NAMALWA (cell line): ENCODE data around the gene STK32C.

ENCODE experiments used
- DNase-seq: peaks from one replicate; pipeline ENCODE4 v3.0.0-alpha.2; 2015; ENCODE audit warnings: low spot score

Gene STK32C

DNA sequence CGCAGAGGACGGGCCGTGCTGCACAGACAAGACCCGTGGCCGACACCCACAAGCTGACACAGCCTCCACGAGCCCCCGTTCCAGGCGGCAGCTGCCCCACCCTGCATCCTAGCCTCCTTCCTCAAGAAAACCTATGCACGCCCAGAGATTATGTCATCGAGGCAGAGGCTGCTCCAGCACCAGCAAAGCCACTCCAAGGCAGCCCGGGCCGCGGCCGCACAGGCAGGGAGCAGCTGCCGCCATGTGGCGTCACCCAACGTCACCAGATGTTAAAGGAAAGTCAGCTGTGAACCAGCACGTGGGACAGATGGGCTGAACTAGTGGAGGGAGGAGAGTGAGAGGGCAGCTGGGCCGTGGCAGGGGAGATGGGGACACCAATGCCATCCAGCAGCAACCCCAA is 59.8 kb downstream of the STK32C start:
- peak; percentile 38 for DNase-seq

- DNase-seq, result no peak
These were observed 61.5 kb downstream of the STK32C start for GRCh38 chr10:132246296-132246695.

DNA sequence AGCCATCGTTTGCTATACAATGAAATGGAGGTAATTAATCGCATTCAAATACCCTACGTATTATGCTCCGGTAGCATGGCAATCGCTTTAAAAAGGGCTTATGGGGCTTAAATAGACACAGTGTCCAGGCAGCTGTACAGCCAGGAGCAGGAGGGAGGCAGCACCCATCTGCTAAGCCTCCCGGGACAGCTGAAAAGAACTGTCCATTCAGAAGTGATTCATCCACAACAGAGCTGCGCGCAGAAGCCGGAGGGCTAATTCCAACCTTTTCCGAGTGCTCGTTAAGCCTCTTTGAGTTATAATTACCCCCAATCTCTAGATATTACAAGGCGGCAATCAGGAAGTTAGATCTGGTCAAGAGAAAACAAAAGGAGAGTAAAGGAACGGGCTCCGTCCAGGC is 62.7 kb downstream of the STK32C start:
- DNase-seq, result no peak

DNA sequence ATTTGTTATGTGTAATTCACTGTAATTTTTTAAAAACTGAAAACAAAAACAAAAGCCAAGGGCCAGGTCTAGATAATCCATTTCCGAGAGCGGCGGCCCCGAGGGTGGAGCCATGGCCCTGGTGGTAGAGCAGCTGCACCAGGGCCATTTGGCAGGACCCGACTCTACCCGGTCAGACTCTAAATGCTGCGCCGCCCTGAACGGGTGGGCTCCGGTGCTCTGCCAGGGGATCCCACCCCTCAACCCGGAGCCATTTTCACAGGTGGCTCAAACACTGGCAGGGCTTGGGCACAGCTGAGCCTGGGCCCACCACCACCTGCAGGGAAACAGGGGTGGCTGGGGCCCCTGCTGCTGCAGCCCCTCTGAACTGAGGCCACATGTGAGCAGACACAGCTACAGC is 64.1 kb downstream of the STK32C start:
- DNase-seq, result no peak

DNA sequence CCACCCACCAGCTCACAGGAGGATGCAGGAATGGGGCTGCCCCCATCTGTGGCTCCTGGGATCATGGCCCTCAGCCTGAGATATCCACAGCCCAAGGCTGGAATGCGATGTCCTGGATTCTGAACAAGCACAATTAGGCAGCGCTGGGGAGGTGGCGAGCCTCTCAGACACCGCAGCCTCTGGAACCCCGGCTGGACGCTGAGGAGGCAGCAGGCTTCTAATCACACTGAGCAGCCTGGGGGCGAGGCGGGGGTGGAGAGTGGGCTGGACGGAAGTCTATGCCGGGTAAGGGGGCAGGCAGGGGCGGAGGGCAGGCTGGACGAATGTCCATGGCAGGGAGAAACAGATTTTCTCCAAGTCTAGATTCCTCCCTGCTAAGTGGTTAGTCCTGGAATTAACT is 64.6 kb downstream of the STK32C start:
- no peak for DNase-seq

DNA sequence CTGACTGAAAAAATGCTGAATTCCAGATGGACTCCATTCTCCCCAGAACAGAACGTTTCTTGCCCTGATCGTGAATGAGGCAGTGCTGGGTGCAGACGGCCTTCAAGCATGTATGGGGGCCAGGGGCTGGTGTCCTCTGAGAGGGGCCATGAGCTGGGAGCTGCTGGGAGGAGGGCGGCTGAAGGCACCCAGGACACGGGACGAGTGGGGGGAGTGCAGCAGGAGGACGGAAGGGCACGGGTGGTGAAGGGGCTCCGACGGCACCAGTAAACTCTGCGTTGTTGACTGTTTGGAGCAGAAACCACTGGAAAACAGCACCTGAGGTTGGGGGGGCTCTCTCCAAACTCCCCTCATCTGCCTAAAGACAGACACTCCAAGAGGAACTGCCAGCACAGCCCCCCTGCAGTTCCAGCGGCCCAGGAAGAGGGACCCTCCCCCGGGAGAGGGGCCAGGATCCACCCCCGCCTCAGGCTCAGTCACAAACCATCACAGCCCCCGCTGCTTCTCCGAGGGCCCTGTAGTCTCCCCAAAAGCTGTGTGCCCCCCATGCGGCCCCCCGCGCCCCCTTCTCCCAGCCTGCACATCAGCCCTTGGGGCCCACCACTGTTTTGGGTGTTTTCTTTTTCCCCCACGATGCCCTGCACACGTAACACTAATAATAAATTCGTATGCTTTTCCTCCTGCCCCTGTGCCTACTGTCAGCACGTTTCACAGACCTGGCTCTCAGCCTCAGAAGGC is 65.5 kb downstream of the STK32C start:
- no peak for DNase-seq

DNA sequence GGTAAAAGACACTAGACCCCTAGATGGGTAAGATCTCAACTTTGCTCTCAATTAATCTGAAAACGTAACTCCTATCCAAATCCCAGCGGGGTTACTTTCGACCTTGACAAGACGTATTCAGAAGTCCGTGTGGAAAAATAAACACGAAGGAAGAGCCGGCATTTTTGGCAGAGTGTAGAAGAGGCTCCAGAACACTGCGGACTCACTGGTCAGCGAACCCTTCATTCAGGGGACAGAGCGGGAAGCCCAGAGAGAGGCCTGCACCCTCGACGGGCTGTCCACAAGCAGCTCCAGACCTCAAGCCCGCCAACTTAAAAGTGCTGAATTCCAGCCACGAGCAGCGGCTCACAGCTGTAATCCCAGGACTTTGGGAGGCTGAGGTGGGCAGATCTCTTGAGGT is 66.3 kb downstream of the STK32C start:
- no peak for DNase-seq

DNA sequence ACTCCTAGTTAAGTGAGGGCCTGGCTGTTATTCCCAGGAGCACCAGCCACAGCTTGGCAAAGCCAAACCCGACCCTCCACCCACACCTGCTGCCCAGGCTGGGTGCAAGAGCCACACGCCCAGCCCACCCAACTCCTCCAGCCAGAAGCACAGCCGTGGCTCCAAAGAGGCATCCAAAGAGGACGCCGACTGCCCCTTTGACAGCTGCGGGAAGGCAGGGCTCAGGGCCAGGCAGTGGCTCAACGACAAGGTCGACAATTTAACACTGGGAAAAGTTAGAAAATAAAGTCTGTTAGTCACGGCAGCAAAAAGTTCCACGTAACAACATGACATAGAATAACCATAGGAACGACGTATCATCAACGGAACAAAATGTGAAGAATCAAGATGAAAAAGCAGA is 66.7 kb downstream of the STK32C start:
- DNase-seq, result no peak

- DNase-seq, result no peak
These were observed 67.2 kb downstream of the STK32C start for GRCh38 chr10:132240581-132240980.

DNA sequence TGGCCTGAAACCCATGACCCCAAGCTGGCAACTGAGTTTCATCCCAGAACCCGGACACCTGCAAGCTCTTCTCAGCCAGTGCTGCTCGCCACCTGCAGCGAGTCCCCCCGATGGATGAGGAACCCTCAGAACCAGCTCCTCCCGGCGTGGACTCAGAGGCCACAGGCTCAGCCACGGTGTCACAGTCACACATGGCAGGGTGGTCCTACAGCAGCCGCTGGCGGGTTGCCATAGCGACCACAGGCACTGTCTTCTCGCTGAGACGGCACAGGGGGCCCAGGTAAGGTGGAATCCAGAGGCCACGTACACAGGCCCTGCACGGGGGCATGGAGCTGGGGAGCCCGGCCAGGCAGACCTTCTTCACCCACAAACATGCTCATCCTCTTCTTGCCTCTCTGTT is 67.6 kb downstream of the STK32C start:
- no peak for DNase-seq

- DNase-seq, result no peak
These were observed 68.4 kb downstream of the STK32C start for GRCh38 chr10:132239126-132240031.

DNA sequence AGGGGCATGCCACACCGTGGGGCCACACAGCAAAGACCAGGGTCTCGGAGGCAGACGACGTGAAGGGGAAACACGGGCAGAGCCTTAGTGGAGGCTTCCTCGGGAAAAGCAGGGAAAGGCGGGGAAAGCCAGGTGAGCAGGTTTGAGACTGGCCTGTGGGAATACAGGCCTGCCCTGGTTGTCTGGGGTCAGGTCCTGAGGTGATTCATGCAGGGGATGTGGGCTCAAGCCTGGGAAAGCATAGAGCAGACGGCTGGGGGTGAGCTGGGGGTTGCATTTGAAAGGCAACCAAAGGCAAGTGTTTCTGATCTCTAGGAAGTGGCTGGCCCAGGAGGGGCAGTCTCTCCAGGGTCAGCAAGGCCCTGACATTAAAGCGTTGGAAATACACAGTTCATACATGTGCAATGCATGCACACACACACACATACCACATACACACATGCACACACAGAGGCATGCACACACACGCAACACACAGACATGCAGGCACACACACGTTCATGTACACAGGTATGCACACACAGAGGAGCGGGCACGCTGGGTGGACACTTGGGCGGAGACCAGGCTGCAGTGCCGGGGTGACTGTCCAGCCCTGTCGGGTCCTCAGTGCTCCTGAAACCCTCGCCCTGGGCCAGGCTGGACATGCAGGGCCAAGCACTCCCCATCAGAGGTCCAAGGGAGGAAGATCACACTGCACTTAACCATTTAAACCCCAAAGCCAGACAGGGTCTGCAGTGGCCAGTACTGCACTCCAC is 69.2 kb downstream of the STK32C start:
- DNase-seq, result no peak

DNA sequence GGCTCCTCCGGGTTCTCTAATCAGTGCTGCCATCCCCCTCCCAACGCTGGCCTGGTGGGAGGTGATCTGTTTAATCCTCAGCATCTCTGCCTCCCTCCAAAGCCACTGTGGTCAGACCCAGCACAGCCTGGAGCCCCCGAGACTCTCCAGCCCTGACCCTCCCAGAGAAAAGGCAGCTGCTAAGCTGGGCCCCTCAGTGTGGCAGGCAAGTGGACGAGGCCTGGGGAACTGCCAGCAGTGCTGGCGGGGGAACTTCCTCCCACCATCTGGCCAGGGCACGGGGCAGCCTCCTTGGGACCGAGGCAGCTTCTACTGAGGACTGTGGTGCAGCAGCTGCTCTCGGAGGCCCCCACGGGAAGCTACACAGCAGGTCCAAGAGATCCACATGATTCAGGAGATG is 69.9 kb downstream of the STK32C start:
- DNase-seq, result no peak

- no peak for DNase-seq
These were observed 70.4 kb downstream of the STK32C start for GRCh38 chr10:132237396-132237795.

DNA sequence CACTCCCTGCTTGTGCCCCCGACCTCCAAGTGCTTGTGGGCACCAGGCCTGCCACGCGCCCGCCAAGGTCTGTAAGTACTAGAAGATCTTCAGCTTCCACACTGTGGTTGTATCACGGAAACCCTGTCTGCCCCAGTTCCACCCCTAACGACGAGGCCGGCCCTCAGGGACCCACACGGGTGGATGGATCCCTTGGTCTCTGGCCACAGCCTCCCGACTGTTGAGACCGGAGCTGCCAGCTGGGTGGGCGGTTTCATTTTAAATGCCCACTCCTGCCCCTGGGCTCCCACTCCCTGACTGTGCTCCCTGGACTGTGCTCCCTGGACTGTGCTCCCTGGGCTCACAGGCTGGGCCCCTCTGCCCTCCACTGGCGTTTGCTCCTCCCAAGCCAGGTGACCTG is 70.9 kb downstream of the STK32C start:
- no peak for DNase-seq

DNA sequence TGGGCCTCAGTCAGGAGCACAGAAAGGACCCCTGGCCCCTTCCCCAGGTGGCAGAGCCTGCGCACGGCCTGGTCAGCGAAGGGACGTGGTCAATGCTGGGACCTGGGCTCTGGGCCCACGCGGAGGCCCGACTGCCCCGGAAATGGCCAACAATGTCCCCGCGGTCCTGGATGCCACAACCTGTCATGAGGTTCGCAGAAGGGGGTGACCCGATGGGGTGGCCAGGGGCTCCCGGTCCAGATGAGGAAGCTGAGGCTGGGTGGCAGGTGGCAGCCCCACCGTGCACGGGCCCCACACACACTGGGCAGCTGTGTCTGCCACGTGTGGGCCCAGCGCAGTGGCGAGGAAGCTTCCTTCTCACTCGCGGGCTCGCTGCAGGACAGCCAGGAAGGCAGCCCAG is 71.6 kb downstream of the STK32C start:
- DNase-seq, result no peak

DNA sequence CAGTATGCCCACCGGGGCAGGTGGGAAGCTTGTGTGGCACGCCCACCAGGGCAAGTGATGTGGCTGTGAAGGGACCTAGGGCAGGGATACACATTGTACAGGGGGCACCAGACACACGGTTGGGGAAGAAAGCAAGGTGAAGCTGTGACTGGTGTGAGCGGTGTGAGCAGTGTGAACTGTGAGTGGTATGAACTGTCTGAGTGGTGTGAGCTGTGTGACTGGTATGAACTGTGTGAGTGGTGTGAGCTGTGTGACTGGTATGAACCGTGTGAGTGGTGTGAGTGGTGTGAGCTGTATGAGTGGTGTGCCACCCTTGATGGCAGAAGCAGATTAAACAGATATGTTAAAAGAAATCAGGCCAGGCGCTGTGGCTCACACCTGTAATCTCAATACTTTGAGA is 72.9 kb downstream of the STK32C start:
- DNase-seq, result no peak

DNA sequence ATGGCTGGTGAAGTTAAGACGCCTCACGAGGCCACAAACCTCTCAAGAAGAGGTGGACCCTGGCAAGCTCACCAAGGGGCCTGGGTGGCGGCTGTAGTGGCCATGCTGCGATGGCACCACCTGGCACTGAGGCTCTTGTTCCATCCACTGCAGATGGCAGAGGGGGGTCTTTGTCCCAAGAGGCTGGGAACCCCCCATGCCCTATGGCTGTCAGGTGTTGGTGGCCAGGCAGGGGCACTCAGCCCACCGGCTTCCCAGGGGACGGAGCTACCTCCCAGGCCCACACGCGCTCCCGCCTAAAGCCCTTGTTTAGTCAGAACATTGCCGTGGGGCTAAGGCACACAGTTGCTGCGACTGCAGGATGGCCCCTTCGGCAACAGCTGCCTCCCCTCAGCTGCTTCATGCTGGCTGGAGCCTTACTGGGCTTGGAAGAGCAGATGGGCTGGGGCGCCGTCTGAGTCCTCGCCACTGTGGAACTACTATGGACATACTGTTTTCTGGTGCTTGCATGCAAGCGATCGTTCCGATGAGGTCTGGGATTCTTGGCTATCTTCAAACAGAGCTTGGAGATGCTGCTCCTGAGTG is 74.2 kb downstream of the STK32C start:
- DNase-seq, result no peak

DNA sequence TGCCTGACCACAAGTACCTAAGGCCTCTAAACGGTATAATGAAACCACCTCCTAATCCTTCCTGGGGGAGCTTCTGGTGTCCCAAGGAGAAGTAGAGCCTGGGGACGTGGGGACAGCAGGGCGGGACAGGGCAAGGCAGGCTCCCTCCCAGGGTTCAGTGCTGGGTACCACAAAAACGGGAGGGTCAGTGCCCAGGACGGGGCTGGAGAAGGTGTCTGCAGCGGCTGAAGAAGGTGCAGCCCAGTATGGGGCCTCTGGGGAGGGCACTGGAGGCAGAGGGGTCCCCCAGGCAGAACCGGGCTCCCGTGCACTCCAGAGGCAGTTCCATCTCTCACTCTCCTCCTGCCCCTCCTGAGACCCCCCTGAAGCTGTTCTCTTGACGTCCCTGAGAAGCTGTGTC is 74.8 kb downstream of the STK32C start:
- no peak for DNase-seq

DNA sequence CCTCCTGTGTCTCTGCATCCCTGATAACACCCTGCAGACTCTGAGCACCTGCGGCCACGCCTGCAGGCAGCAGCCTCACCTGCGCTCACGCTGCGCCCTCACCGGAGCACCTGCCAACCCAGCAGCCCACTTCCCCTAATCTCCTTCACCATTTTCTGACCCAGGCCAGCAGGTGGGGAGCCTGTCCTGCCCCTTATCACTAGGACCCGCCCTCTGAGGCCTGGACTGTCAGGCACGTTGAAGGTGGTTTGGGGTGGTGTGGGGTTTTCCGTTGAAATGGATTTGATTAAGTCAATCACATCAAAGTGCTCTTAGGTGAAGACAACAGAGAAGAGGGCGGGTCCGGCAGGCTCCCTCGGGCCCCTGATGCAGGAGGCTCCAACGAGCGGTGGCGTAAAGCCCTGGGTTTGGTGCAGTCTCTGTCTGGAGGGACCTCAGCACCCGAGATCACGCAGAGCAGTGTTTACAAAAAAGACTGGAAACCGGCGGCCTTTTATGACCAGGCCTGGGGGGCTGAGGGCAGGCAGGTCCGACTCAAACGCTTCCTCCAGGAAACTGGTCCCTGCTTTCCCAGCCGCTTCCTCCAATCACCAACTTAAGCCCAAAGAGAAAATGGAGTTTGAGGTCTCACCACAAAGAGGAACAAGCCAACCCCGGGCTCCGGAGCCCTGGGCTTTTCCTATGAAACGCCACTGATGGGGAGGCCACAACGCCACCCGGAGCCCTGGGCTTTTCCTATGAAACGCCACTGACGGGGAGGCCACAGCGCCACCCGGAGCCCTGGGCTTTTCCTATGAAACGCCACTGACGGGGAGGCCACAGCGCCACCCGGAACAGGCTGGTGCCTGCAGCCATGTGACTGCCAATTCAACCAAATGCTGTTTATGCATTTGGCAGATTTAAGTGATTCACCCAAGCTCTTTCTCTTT is 75.5 kb downstream of the STK32C start:
- DNase-seq, result peak; percentile 43

- no peak for DNase-seq
These were observed 76.1 kb downstream of the STK32C start for GRCh38 chr10:132231656-132232022.
